OCI-LY7 (cell line): ENCODE measurements around the gene USB1. TPM values are rescaled to one million over a fixed set of nuclear protein-coding genes. Genes with fewer than 3 reads are reported as not detected.

Experiments
- BruUV-seq: library from RNA; stranded (reverse); fragments of 400-500 nt; replicated peaks from 2 replicates; lab custom pipeline; 2021; lab: Mats Ljungman, UMichigan
- CTCF ChIA-PET: fragments of 300-600 bp; sonication (Branson Sonifier 250); formaldehyde crosslinking; loops from one replicate; lab custom pipeline; 2022; ENCODE audit warnings: antibody characterized with exemption; ENCODE audit not compliant: unreplicated experiment; lab: Charles Lee
- POLR2A ChIA-PET: fragments of 300-600 bp; sonication (Branson Sonifier 250); formaldehyde crosslinking; loops from one replicate; lab custom pipeline; 2022; ENCODE audit warnings: antibody characterized with exemption; lab: Charles Lee
- DNase-seq: peaks from one replicate; pipeline ENCODE4 v3.0.0-alpha.2; 2015; ENCODE audit warnings: low spot score
- H2AFZ ChIP-seq: fragments of 200-600 bp; sonication (generic), shearing (Covaris generic); 2 replicates; pipeline ENCODE4 v1.6.1; 2014; ENCODE audit warnings: mild to moderate bottlenecking, antibody characterized with exemption, low read length, moderate library complexity
- H3K27ac ChIP-seq: fragments of 200-600 bp; sonication (generic); 2 replicates; pipeline ENCODE4 v1.5.1; 2014; ENCODE audit warnings: mixed run types, low read depth, mild to moderate bottlenecking, moderate library complexity, low read length, inconsistent platforms; ENCODE audit not compliant: poor library complexity, severe bottlenecking
- H3K36me3 ChIP-seq: fragments of 200-600 bp; sonication (generic); 2 replicates; pipeline ENCODE4 v1.6.1; 2014; ENCODE audit warnings: mild to moderate bottlenecking, antibody characterized with exemption, low read length, moderate library complexity, mixed read lengths; ENCODE audit not compliant: insufficient read depth
- H3K4me1 ChIP-seq: fragments of 200-600 bp; sonication (generic); 2 replicates; pipeline ENCODE4 v1.5.1; 2014; ENCODE audit warnings: mild to moderate bottlenecking, low read length; ENCODE audit not compliant: insufficient read depth, poor library complexity, severe bottlenecking
- H3K4me2 ChIP-seq: fragments of 200-600 bp; sonication (generic); 2 replicates; pipeline ENCODE4 v1.6.1; 2014; ENCODE audit warnings: mild to moderate bottlenecking, low read length
- H3K4me3 ChIP-seq: fragments of 200-600 bp; sonication (generic); 2 replicates; pipeline ENCODE4 v1.5.1; 2014; ENCODE audit warnings: mild to moderate bottlenecking, low read depth, low read length; ENCODE audit not compliant: poor library complexity, severe bottlenecking
- H3K79me2 ChIP-seq: fragments of 200-600 bp; sonication (generic); 2 replicates; pipeline ENCODE4 v1.6.1; 2016; ENCODE audit warnings: low read depth, mild to moderate bottlenecking, low read length, moderate library complexity, mixed read lengths; ENCODE audit not compliant: insufficient read depth
- H3K9me2 ChIP-seq: fragments of 200-600 bp; sonication (generic); 2 replicates; pipeline ENCODE4 v1.6.1; 2016; ENCODE audit warnings: mild to moderate bottlenecking, low read length, mixed read lengths; ENCODE audit not compliant: insufficient read depth
- H3K9me3 ChIP-seq: fragments of 200-600 bp; sonication (generic); 2 replicates; pipeline ENCODE4 v1.6.1; 2014; ENCODE audit warnings: mild to moderate bottlenecking, mixed run types, low read length, mixed read lengths
- H4K20me1 ChIP-seq: fragments of 200-600 bp; sonication (generic); 2 replicates; pipeline ENCODE4 v1.6.1; 2014; ENCODE audit warnings: mild to moderate bottlenecking, antibody characterized with exemption, low read length, moderate library complexity, mixed read lengths; ENCODE audit not compliant: insufficient read depth
- CTCF ChIP-seq: fragments of 200-600 bp; sonication (generic); conservative IDR thresholded peaks from 2 replicates; pipeline ENCODE4 v1.5.1; 2014; ENCODE audit warnings: mild to moderate bottlenecking, antibody characterized with exemption, low read length, moderate library complexity, mixed read lengths
- EZH2phosphoT487 ChIP-seq: fragments of 200-600 bp; sonication (generic); IDR thresholded peaks from 2 replicates; pipeline ENCODE4 v1.6.1; 2018; ENCODE audit warnings: low read depth, borderline replicate concordance, mild to moderate bottlenecking, mixed run types, antibody characterized with exemption, low read length, moderate library complexity, mixed read lengths
- intact Hi-C: fragments of 100-400 bp; cut with micrococcal nuclease; formaldehyde crosslinking; loops from one replicate; pipeline ENCODE4 v1.10.0; 2022; ENCODE audit not compliant: unreplicated experiment
- total RNA-seq, 2 experiments: library from RNA; depleted of rRNA in 1 of 2; stranded (reverse); fragments of >200 nt in 1 of 2; shearing (Covaris generic) in 1 of 2; gene quantifications; 2 replicates each; pipeline ENCODE4 v1.2.3, GENCODE V29; 2014 to 2022

USB1 gene
- total RNA-seq, 2 experiments from 2014 or later = 12.5 to 48.3 TPM

- TF ChIP-seq EZH2phosphoT487 (no peak), CTCF (no peak)
- Histone ChIP-seq H3K4me3 (no peak overlapping the region), H3K4me2 (no peak overlapping the region), H3K9me2 (no peaks in the 10 kb centered on the region), H3K4me1 (peaks cover 45% of the 10 kb centered on the region), H4K20me1 (no peaks in the 10 kb centered on the region), H3K79me2 (no peaks in the 10 kb centered on the region), H3K27ac (no peak overlapping the region), H3K36me3 (no peaks in the 10 kb centered on the region), H3K9me3 (no peaks in the 10 kb centered on the region), H2AFZ (peak overlapping the region; percentile 25; the same call in 1 of the 2 replicates)
- no peak for DNase-seq
- CTCF ChIA-PET = interaction anchor here (1.4 kb wide), 1 partner anchor 97 kb away, joined by 4 read pairs; the partner anchor contains the start of gene CFAP20
- intact Hi-C loops = no loop called here
- no TSS peak for BruUV-seq
- POLR2A ChIA-PET = interaction anchor here (1.1 to 1.2 kb wide), 2 partner anchors 95 to 98 kb away, joined by 3 read pairs; no protein-coding TSS in a partner anchor
Measured at GRCh38 chr16:58032710-58033293, 31.6 kb downstream of the USB1 start.

- ChIA-PET CTCF (interaction anchor here (0.5 to 1.4 kb wide), 8 partner anchors 36 to 1625 kb away, joined by 3 to 13 read pairs (median 4); partner anchors contain the start of gene CFAP20), POLR2A (interaction anchor here (0.7 to 1.8 kb wide), 5 partner anchors 19 to 96 kb away, joined by 3 to 5 read pairs (median 3); partner anchors contain the start of gene CFAP20)
- no peaks in the 10 kb centered on the region for H3K9me3 ChIP-seq
- intact Hi-C loops = no loop called here
- no peak for TF ChIP-seq EZH2phosphoT487
- TF ChIP-seq CTCF = no peak
- peak; percentile 31 for DNase-seq
- peak overlapping the region; percentile 75 for H3K4me2 ChIP-seq
- H4K20me1 ChIP-seq = no peaks in the 10 kb centered on the region
- H3K27ac ChIP-seq = peak overlapping the region; percentile 54
- no TSS peak for BruUV-seq
- H3K4me1 ChIP-seq = peaks cover 45% of the 10 kb centered on the region
- peak overlapping the region; percentile 63 for H2AFZ ChIP-seq
- no peaks in the 10 kb centered on the region for H3K9me2 ChIP-seq
- peak overlapping the region; percentile 46 for H3K4me3 ChIP-seq
- no peaks in the 10 kb centered on the region for H3K79me2 ChIP-seq
- H3K36me3 ChIP-seq = no peaks in the 10 kb centered on the region
Measured at GRCh38 chr16:58034128-58034685, 33.0 kb downstream of the USB1 start.
